Hematopoietic multipotent progenitor cell (in vitro differentiated cells): ENCODE data around the gene EGFL6. TPM values are rescaled to one million over a fixed set of nuclear protein-coding genes. Genes with fewer than 3 reads are reported as not detected.

ENCODE experiments used
- DNase-seq, 3 donors: peaks; one replicate each; pipeline ENCODE4 v3.0.0-alpha.2; 2011 to 2015; ENCODE audit warnings: low read depth in 2 of 3, low spot score in 2 of 3
- total RNA-seq: library from RNA; depleted of rRNA; stranded (reverse); fragments of >200 nt; gene quantifications from one replicate; pipeline ENCODE4 v1.2.3, GENCODE V29; 2012

EGFL6 gene
- total RNA-seq = not detected

- DNase-seq = peak in 1 of 3 donors; percentile 6
These were observed at the start of gene EGFL6 for GRCh38 chrX:13569479-13570260. Gene EGFL6, plus strand, starts transcription at chrX:13569601. Its CDS starts 261 bp downstream, at chrX:13569862.

GRCh38 chrX:13520351-13520750 is 49.0 kb upstream of the EGFL6 start:
- no peak for DNase-seq

GRCh38 chrX:13520936-13521335 is 48.5 kb upstream of the EGFL6 start:
- no peak for DNase-seq

GRCh38 chrX:13522811-13523210 is 46.6 kb upstream of the EGFL6 start:
- no peak for DNase-seq

GRCh38 chrX:13533726-13534125 is 35.7 kb upstream of the EGFL6 start:
- DNase-seq = no peak

- peak in 2 of 3 donors; percentile 26 to 43 for DNase-seq
These were observed 33.8 kb upstream of the EGFL6 start for GRCh38 chrX:13535376-13536165.

- no peak for DNase-seq
These were observed 32.9 kb upstream of the EGFL6 start for GRCh38 chrX:13536551-13536950.

- no peak for DNase-seq
These were observed 31.0 kb upstream of the EGFL6 start for GRCh38 chrX:13538414-13538813.

- DNase-seq = no peak
These were observed 28.8 kb upstream of the EGFL6 start for GRCh38 chrX:13540602-13541001.

- no peak for DNase-seq
These were observed 23.7 kb upstream of the EGFL6 start for GRCh38 chrX:13545726-13546125.

GRCh38 chrX:13547671-13548070 is 21.7 kb upstream of the EGFL6 start:
- DNase-seq = no peak

- no peak for DNase-seq
These were observed 19.1 kb upstream of the EGFL6 start for GRCh38 chrX:13550346-13550745.

- no peak for DNase-seq
These were observed 17.8 kb upstream of the EGFL6 start for GRCh38 chrX:13551610-13552009.

- DNase-seq = no peak
These were observed 16.5 kb upstream of the EGFL6 start for GRCh38 chrX:13552892-13553291.

- DNase-seq = peak in 2 of 3 donors; percentile 10 to 58
These were observed 3.9 kb upstream of the EGFL6 start for GRCh38 chrX:13565511-13565910.

- DNase-seq = no peak
These were observed 832 bp downstream of the EGFL6 start for GRCh38 chrX:13570261-13570605.

GRCh38 chrX:13571136-13571535 is 1.7 kb downstream of the EGFL6 start:
- DNase-seq = no peak

GRCh38 chrX:13574600-13574999 is 5.2 kb downstream of the EGFL6 start:
- no peak for DNase-seq

- no peak for DNase-seq
These were observed 10.3 kb downstream of the EGFL6 start for GRCh38 chrX:13579661-13580060.

GRCh38 chrX:13581554-13581953 is 12.2 kb downstream of the EGFL6 start:
- DNase-seq = no peak

GRCh38 chrX:13587786-13588477 is 18.5 kb downstream of the EGFL6 start:
- no peak for DNase-seq
